Mucosa of rectum (tissue), 2 donors: Measurements from ENCODE around the gene DLGAP1.

Source experiments
- H3K27ac ChIP-seq, 2 donors: one replicate each; pipeline ENCODE4 v1.7.0; 2013; ENCODE audit warnings: inconsistent platforms in 2 of 2, low read depth in 2 of 2, low read length in 2 of 2
- H3K27me3 ChIP-seq, 2 donors: one replicate each; pipeline ENCODE4 v1.7.0; 2013; ENCODE audit warnings: low read length in 2 of 2; ENCODE audit not compliant: control insufficient read depth in 2 of 2, insufficient read depth in 2 of 2
- H3K36me3 ChIP-seq, 2 donors: one replicate each; pipeline ENCODE4 v1.7.0; 2013; ENCODE audit warnings: low read length in 2 of 2; ENCODE audit not compliant: control insufficient read depth in 2 of 2, insufficient read depth in 2 of 2
- H3K4me1 ChIP-seq, 2 donors: one replicate each; pipeline ENCODE4 v1.7.0; 2013; ENCODE audit warnings: low read length in 2 of 2, mild to moderate bottlenecking in 1 of 2; ENCODE audit not compliant: control insufficient read depth in 2 of 2, insufficient read depth in 2 of 2
- H3K4me3 ChIP-seq, 2 donors: one replicate each; pipeline ENCODE4 v1.7.0; 2013; ENCODE audit warnings: low read length in 2 of 2
- H3K9ac ChIP-seq, 2 donors: one replicate each; pipeline ENCODE4 v1.7.0; 2013; ENCODE audit warnings: low read length in 2 of 2, low read depth in 1 of 2, mild to moderate bottlenecking in 1 of 2
- H3K9me3 ChIP-seq, 2 donors: one replicate each; pipeline ENCODE4 v1.7.0; 2013; ENCODE audit warnings: low read length in 2 of 2; ENCODE audit not compliant: control insufficient read depth in 2 of 2
- donor health status: healthy.
- donor health status: Normal muscosa, but diverticular disease.

DLGAP1 gene

DNA sequence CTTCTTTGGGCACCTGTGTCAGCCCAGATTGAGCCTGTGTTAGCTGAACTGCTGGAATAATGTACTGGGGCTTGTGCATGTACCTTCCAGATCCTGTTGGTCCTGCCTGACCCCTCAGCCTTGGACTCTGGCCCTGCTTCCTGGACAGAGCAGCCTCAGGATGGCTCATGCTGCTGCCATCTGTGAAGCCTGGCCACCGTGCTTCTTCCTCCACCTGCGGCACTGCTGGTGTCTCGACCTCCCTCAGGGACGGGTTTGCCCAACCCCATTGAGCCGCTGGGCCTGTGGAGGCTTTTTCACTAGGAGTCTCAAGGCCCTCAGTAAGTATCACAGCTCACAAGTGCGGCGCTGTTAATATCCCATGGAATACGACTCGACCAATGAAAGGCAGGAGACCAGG lies 662.4 kb downstream of the DLGAP1 start:
- no peak overlapping the region for H3K27ac ChIP-seq
- H3K9me3 ChIP-seq = no peaks in the 10 kb centered on the region
- no peak overlapping the region for H3K4me3 ChIP-seq

GRCh38 chr18:3791238-3791637 lies 663.9 kb downstream of the DLGAP1 start:
- Histone ChIP-seq H3K36me3 (no peaks in the 10 kb centered on the region), H3K4me3 (no peak overlapping the region), H3K9ac (no peak overlapping the region), H3K27me3 (no peaks in the 10 kb centered on the region), H3K4me1 (no peaks in the 10 kb centered on the region), H3K9me3 (no peaks in the 10 kb centered on the region), H3K27ac (no peak overlapping the region)

More for the DNA sequence above, 662.4 kb downstream of the DLGAP1 start:
- H3K9ac ChIP-seq = no peak overlapping the region
- H3K27me3 ChIP-seq = no peaks in the 10 kb centered on the region
- no peaks in the 10 kb centered on the region for H3K36me3 ChIP-seq
- H3K4me1 ChIP-seq = no peaks in the 10 kb centered on the region

DNA sequence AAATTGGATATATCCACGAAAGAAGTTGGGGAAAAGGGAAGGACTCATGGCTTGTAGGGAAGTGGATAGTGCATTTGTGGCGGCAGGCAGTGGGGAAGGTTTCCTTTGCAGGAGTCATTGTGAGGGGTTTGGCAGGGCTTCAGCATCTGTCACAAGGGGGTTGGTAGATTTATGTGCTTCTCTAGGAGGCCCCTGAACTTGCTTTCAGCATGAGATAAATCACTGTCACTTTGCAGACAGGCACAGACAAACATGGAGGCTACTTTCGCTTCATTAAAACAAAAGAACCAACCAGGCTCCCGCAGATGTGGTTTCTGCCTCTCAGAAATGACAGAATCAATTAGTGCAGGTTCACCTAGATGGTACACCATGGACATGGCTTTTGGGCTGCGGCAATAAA lies 664.4 kb downstream of the DLGAP1 start:
- no peaks in the 10 kb centered on the region for H3K27me3 ChIP-seq
- no peaks in the 10 kb centered on the region for H3K4me1 ChIP-seq
- H3K36me3 ChIP-seq = no peaks in the 10 kb centered on the region
- no peak overlapping the region for H3K27ac ChIP-seq
- H3K4me3 ChIP-seq = no peak overlapping the region
- no peaks in the 10 kb centered on the region for H3K9me3 ChIP-seq
- no peak overlapping the region for H3K9ac ChIP-seq

DNA sequence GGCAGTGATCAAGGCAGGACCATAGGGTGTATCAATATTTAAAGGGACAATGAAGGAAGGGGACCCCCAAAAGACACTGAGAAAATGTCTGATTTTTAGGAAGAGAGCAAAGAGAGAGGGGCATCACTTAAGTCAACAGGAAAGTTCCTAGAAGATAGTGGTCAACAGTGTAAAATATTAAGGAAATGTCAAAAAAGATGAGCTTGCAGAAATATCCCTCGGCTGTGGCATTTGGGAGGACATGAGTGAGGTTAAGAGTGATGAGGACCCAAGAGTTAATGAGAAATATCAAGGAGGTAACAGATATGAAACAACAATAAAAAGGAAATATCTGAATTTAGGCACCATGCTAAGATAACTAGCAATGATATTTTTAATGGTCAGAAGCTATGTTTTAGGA lies 665.6 kb downstream of the DLGAP1 start:
- Histone ChIP-seq H3K4me1 (no peaks in the 10 kb centered on the region), H3K4me3 (no peak overlapping the region), H3K27ac (no peak overlapping the region), H3K27me3 (no peaks in the 10 kb centered on the region), H3K9ac (no peak overlapping the region), H3K36me3 (no peaks in the 10 kb centered on the region), H3K9me3 (no peaks in the 10 kb centered on the region)

DNA sequence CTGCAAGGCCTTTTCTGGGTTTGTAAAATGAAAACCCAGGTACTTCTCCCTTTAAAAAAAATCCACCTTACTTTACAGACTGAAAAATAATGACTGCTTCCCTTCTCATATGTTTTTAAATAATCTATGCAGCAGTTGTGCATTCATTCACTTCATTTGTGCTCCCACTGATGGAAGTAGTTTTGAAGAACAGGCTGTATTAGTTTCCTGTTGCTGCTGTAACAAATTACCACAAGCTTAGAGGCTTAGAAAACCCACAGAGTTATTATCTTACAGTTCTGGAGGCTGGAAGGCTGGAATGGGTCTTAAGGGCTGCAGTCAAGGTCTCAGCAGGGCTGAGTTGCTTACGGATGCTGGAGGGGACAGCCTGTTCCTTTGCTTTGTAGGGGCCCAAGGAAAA lies 670.2 kb downstream of the DLGAP1 start:
- Histone ChIP-seq H3K9ac (no peak overlapping the region), H3K9me3 (no peaks in the 10 kb centered on the region), H3K4me1 (no peaks in the 10 kb centered on the region), H3K27ac (no peak overlapping the region), H3K27me3 (no peaks in the 10 kb centered on the region), H3K4me3 (no peak overlapping the region), H3K36me3 (no peaks in the 10 kb centered on the region)

- Histone ChIP-seq H3K4me1 (no peaks in the 10 kb centered on the region), H3K9me3 (no peaks in the 10 kb centered on the region), H3K27ac (no peak overlapping the region), H3K36me3 (no peaks in the 10 kb centered on the region), H3K4me3 (no peak overlapping the region), H3K27me3 (no peaks in the 10 kb centered on the region), H3K9ac (no peak overlapping the region)
These were observed 672.2 kb downstream of the DLGAP1 start for GRCh38 chr18:3782901-3783300.

DNA sequence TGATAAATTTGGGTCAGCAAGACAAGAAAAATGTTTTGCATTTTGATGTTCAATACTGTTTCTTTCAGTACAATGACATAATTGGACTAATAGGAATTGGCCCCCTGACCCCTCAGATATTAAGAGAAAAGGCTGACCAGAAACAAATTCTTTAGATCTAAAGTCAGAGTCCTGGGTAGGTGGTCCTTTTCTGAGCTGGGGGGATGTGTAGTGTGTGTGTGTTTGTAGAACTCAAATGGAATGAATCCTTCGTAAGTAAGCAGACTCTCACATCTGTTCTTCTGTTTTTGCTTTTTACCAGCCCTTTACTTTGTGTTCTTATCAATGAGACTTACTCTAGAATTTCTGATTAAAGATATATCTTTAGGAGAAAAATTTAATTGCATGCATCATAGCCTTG lies 677.4 kb downstream of the DLGAP1 start:
- Histone ChIP-seq H3K36me3 (no peaks in the 10 kb centered on the region), H3K27ac (no peak overlapping the region), H3K4me1 (no peaks in the 10 kb centered on the region), H3K4me3 (no peak overlapping the region), H3K27me3 (no peaks in the 10 kb centered on the region), H3K9ac (no peak overlapping the region), H3K9me3 (no peaks in the 10 kb centered on the region)

DNA sequence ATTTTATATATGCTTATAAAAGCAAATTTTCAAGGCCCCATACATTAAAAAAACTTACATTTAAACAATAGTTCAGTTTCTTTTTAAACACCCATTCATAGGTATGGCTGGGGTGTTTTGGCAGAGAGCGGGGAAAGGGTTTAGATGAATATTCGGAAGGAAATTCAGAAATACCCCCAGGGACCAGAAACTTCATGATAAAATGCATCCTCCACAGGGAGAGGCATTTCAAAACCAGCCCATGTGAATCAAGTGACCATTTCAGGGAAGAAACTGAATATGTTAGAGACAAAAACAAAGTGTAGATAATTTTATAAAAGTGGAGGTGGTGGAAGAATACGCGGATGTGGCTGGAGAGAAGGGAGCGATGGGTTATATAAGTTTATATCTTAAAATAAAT lies 678.0 kb downstream of the DLGAP1 start:
- no peaks in the 10 kb centered on the region for H3K27me3 ChIP-seq
- H3K4me3 ChIP-seq = no peak overlapping the region
- H3K9ac ChIP-seq = no peak overlapping the region
- H3K9me3 ChIP-seq = no peaks in the 10 kb centered on the region
- no peak overlapping the region for H3K27ac ChIP-seq
- no peaks in the 10 kb centered on the region for H3K4me1 ChIP-seq
- H3K36me3 ChIP-seq = no peaks in the 10 kb centered on the region

GRCh38 chr18:3775996-3776395 lies 679.1 kb downstream of the DLGAP1 start:
- no peak overlapping the region for H3K27ac ChIP-seq
- H3K4me1 ChIP-seq = peaks cover 0 to 2% of the 10 kb centered on the region in 2 donors
- H3K9me3 ChIP-seq = no peaks in the 10 kb centered on the region
- H3K27me3 ChIP-seq = no peaks in the 10 kb centered on the region
- no peak overlapping the region for H3K4me3 ChIP-seq
- H3K9ac ChIP-seq = no peak overlapping the region
- H3K36me3 ChIP-seq = no peaks in the 10 kb centered on the region

GRCh38 chr18:3773303-3773702 lies 681.8 kb downstream of the DLGAP1 start:
- Histone ChIP-seq H3K27ac (no peak overlapping the region), H3K4me1 (peaks cover 0 to 2% of the 10 kb centered on the region in 2 donors), H3K9ac (no peak overlapping the region), H3K9me3 (no peaks in the 10 kb centered on the region), H3K4me3 (no peak overlapping the region), H3K27me3 (no peaks in the 10 kb centered on the region), H3K36me3 (no peaks in the 10 kb centered on the region)
